HG03439 (cell line): ENCODE data around the gene TMEM161A.
"Not testable (repeated sequence)": the region's sequence is repeated elsewhere in the genome, so short reads cannot be mapped to it uniquely, and the experiment has no call there.

Experiments
- ATAC-seq: cut with Tn5 transposase; IDR thresholded peaks from one replicate; pipeline ENCODE4 v1.9.1; 2021; ENCODE audit warnings: mild to moderate bottlenecking, moderate library complexity; ENCODE audit not compliant: unreplicated experiment

Gene TMEM161A

GRCh38 chr19:19138109-19138981 lies at the start of gene TMEM161A:
TMEM161A (minus strand) TSS chr19:19138478; CDS start chr19:19138428, 50 bp downstream.
- peak; percentile 94 for ATAC-seq

- ATAC-seq = no peak
Measured at GRCh38 chr19:19186742-19187141, 48.5 kb upstream of the TMEM161A start.

DNA sequence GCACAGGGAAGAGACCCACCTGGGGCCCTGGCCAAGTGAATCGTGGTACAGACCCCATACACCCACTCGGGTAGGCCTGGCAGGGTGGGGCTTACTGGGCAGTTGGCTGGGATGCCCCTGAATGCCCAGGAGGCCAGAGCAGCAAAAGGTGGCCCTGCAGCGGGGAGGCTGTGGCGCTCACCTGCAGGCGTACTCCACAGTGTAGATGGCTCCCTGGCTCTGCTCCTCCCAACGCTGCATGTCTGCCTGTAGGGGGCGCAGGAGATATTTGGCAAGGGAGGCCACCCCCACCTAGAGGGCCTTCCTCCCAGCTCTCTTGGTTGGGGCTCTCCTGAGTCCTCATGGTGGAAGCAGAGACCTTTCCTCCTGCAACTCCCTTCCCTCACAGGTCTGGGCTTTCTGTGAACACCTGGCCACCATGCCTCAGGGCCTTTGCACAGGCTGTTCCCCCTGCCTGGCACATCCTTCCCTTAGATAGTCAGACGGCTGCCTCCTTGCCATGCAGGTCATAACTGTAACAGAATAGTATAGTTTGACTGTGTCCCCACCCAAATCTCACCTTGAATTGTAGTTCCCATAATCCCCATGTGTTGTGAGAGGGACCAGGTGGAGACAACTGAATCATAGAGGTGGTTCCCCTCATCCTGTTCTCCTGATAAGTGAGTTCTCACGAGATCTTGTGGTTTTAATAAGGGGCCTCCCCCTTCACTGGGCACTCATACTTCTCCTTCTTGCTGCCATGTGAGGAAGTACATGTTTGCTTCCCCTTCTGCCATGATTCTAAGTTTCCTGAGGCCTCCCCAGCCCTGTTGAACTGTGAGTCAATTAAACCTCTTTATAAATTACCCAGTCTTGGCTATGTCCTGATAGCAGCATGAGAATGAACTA lies 47.8 kb upstream of the TMEM161A start:
- ATAC-seq = no peak

GRCh38 chr19:19181488-19181998 lies 43.3 kb upstream of the TMEM161A start:
- ATAC-seq = no peak

DNA sequence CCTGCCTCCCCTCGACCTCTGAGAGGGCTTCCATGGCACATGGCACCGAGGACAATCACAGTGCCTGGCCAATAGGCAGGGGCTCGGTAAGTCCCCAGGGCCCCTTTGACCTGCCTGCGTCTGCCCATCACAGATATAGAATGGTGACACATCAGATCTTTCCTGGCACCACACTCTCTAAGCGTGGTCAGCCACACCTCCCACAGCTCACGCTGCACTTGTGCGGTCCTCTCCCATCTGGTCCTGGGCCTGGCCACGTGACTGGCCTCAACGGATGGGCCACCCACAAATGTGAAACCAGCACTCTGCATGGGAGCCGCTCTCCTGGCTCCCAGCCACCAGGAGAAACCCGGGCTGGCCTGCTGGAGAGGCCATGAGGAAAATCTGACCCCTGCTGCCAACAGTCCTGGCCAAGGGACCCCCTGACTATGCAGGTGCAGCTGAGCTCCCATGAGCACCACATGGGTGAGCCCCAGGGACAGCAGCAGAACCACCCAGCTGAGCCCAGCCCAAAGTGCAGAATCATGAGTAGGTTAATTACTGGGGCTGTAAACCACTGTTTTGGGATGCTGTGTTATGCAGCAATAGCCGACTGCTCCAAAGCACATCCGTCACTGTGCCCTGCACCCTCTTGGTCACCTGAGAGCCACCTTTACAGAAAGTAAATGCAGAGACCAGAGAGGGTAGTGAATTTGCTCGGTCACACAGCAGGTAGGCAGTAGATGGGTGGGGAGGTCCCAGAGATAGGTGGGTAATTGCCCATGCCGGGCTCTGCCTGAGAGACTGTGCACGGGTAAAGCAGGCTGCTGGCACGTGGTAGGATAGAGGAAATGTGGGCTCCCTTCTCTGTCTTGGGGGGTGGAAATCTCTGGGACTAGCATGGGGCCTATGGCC lies 41.5 kb upstream of the TMEM161A start:
- ATAC-seq = no peak

DNA sequence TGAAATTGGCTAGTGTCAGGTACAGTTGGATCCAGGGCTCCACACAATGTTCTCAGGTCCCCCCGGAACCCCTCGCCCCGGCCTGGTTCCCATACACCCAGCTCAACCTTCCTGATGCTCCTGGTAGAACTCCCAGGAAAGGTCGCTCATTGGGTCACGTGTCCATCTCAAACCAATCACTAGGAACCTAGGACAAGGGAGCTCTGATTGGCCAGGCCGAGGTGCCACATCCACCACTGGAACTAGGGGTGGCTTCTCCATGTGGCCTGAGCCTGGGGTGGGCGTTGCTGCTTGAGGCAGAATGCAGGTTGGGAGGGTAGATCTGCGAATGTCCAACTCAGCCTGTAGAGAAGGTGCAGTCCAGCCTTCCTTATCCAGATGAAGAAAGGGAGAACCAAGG lies 38.7 kb upstream of the TMEM161A start:
- no peak for ATAC-seq

GRCh38 chr19:19173243-19173642 lies 35.0 kb upstream of the TMEM161A start:
- ATAC-seq = not testable (repeated sequence)

DNA sequence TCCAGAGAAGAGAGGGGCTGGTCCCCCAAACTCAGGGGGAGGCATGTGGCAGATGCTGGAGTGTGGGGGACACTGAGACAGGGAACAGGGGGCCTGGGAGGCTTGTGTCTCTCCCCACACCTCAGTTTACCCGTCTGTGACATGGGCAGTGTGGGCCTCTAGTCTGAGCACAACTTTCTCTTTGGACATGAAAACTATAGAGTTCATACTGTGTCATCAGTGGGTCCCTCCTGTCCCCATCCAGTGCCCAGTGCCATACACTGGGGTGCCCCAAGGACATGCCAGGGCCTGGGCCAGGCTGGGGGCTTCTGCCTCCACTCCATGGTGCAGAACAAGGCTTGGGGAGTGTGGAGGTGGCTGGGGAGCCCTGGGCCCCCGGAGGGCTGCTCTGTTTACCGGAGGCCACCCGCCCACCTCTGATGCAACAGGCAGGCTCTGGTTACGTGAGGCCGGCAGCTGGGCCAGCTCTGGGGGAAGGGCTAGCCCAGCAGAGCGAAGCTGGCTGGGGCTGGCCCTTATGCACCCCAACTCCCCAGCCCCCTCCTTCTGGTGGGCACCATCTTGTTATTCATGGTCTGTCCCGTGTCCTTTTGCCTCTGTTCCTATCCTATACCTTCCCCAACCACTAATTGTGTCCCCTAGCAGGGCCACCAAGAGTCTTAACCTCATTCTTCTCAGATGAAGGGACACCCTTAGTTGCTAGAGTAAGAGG lies 33.7 kb upstream of the TMEM161A start:
- ATAC-seq = no peak

DNA sequence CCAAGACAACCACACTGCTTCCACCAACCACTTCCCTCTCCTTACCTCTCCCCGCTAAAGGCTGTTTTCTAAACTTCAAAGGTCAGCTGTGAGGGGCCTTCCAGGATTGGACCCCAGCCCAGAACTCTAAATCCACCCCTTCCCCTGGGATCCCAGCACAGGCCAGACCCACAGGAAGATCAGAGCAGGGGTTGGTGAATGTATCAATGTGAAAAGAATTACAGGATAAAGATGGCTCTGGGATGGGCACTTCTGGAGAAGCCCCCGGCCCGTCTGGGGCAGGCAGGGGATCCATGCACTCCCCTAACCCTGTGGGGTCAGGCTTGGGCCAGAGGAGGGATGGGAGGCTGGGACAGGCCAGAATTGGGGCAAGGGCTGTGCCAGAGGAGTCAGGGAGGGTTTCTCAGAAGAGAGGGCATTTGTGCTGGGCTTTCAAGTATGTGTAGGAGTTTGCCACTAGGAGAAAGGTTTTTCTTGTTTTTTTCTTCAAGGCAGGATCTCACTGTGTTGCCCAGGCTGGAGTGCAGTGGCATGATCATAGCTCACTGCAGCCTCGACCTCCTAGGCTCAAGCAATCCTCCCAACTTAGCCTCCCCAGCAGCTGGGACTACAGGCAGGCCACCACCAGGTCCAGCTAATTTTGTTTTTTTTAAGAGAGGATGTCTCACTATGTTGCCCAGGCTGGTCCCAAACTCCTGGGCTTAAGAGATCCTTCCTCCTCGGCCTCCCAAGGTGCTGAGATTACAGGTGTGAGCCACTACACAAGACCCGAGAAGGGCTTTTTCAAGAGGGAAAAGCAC lies 32.8 kb upstream of the TMEM161A start:
- ATAC-seq = no peak

DNA sequence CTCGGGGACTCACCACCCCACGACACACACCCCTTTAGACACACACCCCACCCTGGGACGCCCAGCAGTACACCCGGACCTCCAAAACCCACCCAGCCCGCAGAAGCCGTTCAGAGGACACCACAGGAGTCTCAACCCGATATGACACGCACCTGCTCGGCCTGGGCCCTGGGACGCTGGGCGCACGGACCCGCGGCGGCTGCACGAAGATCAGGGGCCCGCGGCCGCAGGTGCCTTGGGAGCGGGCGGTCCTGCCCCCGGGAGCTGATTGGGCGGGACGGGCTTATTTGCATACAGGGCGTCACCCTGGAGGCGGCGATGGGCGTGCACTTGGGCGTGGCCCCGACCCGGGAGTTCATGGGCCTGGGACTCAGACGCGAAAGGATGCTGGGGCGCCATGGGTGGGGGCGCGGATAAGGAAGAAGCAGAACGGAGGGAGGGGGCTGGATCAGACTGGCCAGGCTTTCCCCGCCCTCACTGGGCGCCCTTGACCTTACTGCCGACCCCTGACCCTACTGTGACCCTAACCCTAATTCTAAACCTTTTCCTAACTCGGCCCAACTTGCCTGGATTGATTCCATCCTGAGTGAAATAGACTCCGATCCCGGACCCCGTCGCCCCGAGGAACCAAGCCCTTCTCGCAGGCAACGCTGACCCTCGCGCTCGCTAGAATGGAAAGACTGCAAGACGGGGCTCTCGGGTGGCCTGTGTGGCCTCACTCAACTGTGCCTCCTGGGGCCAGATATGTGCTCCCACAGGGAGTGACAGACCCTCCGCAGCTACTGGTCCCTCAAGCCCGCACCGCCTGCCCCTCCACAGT lies 32.0 kb upstream of the TMEM161A start, which contains the start of gene MEF2B:
MEF2B (minus strand) TSS at position 211 of the 820 bp plus-strand sequence. CDS start 19,528 bp downstream, outside the sequence.
- ATAC-seq = peak; percentile 76

- ATAC-seq = no peak
Measured at GRCh38 chr19:19169236-19170052, 31.2 kb upstream of the TMEM161A start.

DNA sequence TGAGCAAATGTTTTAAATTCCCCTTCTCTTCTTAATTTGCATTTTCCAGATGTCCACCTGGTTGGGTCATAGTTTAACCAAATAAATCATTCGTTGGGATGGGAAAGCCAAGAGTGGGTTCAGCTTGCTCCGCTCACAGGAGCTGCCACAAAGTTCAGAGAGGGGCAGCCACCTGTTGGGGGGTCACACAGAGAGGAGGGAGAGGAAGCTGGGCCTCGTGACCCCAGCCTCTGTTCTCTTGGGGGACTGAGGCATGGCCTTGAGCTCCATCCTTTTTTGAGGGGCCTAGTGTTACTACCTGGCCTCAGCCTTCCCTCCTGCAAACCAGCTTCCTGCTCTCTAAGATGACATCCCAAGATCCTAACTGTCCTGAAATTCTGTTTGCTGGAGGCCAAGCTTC lies 29.3 kb upstream of the TMEM161A start:
- no peak for ATAC-seq

DNA sequence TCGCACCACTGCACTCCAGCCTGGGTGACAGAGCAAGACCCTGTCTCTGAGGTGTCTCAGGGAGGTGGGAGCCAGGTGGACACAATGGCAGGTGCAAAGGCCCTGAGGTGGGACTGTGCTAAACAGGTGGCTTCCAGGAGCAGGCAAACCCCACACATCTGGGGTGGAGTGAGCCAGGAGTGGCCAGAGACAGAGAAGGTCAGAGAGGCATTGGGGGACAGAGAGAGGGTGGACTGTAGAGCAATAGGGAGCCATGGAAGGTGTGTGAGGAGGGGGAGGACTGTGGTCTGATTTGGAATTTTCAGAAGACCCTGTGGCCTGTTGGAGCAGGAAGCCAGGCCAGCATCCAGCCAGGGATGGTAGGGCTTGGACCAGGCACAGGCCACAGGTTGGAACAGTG lies 27.1 kb upstream of the TMEM161A start:
- ATAC-seq = no peak

DNA sequence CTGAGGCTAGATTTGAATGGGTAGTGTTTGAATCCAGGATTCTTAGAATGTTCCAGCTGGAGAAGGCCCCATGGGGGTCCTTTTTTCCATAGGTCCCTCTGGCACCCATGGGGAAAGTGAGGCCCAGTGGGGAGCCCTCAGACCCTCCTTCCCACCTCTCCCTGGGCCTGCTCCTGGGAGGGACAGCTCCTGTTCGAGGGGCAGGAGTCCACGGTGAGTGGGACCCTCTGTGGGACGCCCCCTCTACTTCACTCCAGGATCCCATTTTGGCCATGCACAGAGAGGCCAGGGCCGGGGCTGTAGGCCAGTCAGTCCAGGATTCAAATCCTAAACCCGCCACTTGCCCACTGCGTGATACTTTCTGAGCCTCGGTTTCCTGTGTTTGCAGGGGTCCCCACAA lies 24.2 kb upstream of the TMEM161A start:
- ATAC-seq = no peak

- no peak for ATAC-seq
Measured at GRCh38 chr19:19160461-19161035, 22.3 kb upstream of the TMEM161A start.

DNA sequence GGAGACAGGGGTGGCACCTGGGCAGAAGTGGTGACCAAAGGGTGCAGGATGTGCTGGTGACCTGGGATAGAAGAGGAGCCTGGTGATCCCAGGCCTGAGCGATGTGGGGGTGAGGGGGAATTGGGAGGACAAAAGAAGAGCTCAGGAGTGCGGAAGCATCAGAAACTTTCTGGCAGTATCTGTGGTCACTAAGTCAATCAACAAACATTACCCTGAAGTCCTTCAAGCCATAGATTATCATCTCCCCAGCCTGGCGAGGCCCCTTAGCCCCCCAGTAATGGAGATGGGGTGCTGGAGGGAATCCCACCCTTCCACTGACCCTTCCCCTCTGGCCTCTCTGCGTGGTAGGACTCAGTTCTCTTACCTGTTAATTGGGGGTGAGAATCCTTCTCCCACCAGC lies 21.3 kb upstream of the TMEM161A start:
- no peak for ATAC-seq

- no peak for ATAC-seq
Measured at GRCh38 chr19:19157808-19158207, 19.5 kb upstream of the TMEM161A start.
